WTC11 (cell line): Measurements from ENCODE around the gene SEMA3F. TPM values are rescaled to one million over a fixed set of nuclear protein-coding genes. Genes with fewer than 3 reads are reported as not detected.
"Not testable (repeated sequence)": the region's sequence is repeated elsewhere in the genome, so short reads cannot be mapped to it uniquely, and the experiment has no call there.

Experiments
- ATAC-seq: fragments of 200-7000 bp; cut with Tn5 transposase; 2 replicates; pipeline ENCODE4 v1.10.0; 2021; ENCODE audit warnings: mild to moderate bottlenecking, moderate library complexity
- CTCF ChIA-PET: fragments of 300-600 bp; sonication (Branson Sonifier 250); formaldehyde crosslinking; loops from one replicate; lab custom pipeline; 2021; ENCODE audit warnings: antibody characterized with exemption; lab: Charles Lee
- POLR2A ChIA-PET: fragments of 350-600 bp; sonication (Branson Sonifier 250); formaldehyde crosslinking; loops from one replicate; lab custom pipeline; 2021; ENCODE audit warnings: antibody characterized with exemption; lab: Charles Lee
- DNase-seq: peaks from one replicate; pipeline ENCODE4 v3.0.0; 2021; ENCODE audit warnings: low spot score
- H3K27ac Mint-ChIP-seq: 2 replicates; pipeline ENCODE4 v1.8.0; 2021; ENCODE audit warnings: mixed read lengths
- H3K27me3 Mint-ChIP-seq: 2 replicates; pipeline ENCODE4 v1.8.0; 2021; ENCODE audit warnings: low read depth, mild to moderate bottlenecking, moderate library complexity, mixed read lengths
- H3K36me3 Mint-ChIP-seq: 2 replicates; pipeline ENCODE4 v1.8.0; 2021; ENCODE audit warnings: mixed read lengths
- H3K4me1 Mint-ChIP-seq: 2 replicates; pipeline ENCODE4 v1.8.0; 2022; ENCODE audit warnings: mixed read lengths
- H3K4me3 Mint-ChIP-seq: 2 replicates; pipeline ENCODE4 v1.8.0; 2021; ENCODE audit warnings: mild to moderate bottlenecking, moderate library complexity, mixed read lengths
- H3K9me3 Mint-ChIP-seq: 2 replicates; pipeline ENCODE4 v1.8.0; 2021; ENCODE audit warnings: mixed read lengths
- ETV6 ChIP-seq: sonication (generic); formaldehyde crosslinking; IDR thresholded peaks from 2 replicates; pipeline ENCODE4 v1.8.1; 2022; ENCODE audit warnings: mild to moderate bottlenecking, missing genetic modification reagents
- FOXJ3 ChIP-seq: sonication (generic); formaldehyde crosslinking; IDR thresholded peaks from 2 replicates; pipeline ENCODE4 v1.9.0; 2021; ENCODE audit warnings: missing genetic modification reagents, mild to moderate bottlenecking, borderline replicate concordance
- NFE2L1 ChIP-seq: sonication (generic); formaldehyde crosslinking; IDR thresholded peaks from 2 replicates; pipeline ENCODE4 v1.8.1; 2023; ENCODE audit warnings: missing genetic modification reagents
- PRRX2 ChIP-seq: fragments of 250-450 bp; sonication (Bioruptor Pico); IDR thresholded peaks from 2 replicates; pipeline ENCODE4 v1.8.0; 2021; ENCODE audit warnings: mild to moderate bottlenecking
- ZNF232 ChIP-seq: sonication (generic); formaldehyde crosslinking; IDR thresholded peaks from 2 replicates; pipeline ENCODE4 v1.8.0; 2022; ENCODE audit warnings: mild to moderate bottlenecking, missing genetic modification reagents
- ZNF512 ChIP-seq: sonication (generic); formaldehyde crosslinking; IDR thresholded peaks from 2 replicates; pipeline ENCODE4 v1.8.1; 2022; ENCODE audit warnings: missing genetic modification reagents, borderline replicate concordance
- ZNF671 ChIP-seq: fragments of 250-450 bp; sonication (Bioruptor Pico); IDR thresholded peaks from 2 replicates; pipeline ENCODE4 v1.8.0; 2021; ENCODE audit warnings: mild to moderate bottlenecking
- total RNA-seq: library from RNA; stranded (reverse); gene quantifications from 3 replicates; pipeline ENCODE4 v1.2.3, GENCODE V29; 2021
- TF ChIP-seq, protein P1 (sequence below): fragments of 200-600 bp; IDR thresholded peaks from 2 replicates; pipeline ENCODE4 v1.8.0; 2022; ENCODE audit warnings: antibody characterized with exemption
- TF ChIP-seq, protein P2 (sequence below): fragments of 250-450 bp; sonication (Bioruptor Pico); IDR thresholded peaks from 2 replicates; pipeline ENCODE4 v1.8.0; 2021; ENCODE audit warnings: mild to moderate bottlenecking
- TF ChIP-seq, protein P3 (sequence below): sonication (generic); formaldehyde crosslinking; IDR thresholded peaks from 2 replicates; pipeline ENCODE4 v1.8.0; 2023; ENCODE audit warnings: missing genetic modification reagents, mild to moderate bottlenecking, borderline replicate concordance
- TF ChIP-seq, protein P4 (sequence below): sonication (generic); formaldehyde crosslinking; IDR thresholded peaks from 2 replicates; pipeline ENCODE4 v1.8.1; 2022; ENCODE audit warnings: mild to moderate bottlenecking, moderate library complexity, missing genetic modification reagents

The SEMA3F gene
- total RNA-seq, 1 experiment from 2014 or later, result 49.0 TPM

DNA sequence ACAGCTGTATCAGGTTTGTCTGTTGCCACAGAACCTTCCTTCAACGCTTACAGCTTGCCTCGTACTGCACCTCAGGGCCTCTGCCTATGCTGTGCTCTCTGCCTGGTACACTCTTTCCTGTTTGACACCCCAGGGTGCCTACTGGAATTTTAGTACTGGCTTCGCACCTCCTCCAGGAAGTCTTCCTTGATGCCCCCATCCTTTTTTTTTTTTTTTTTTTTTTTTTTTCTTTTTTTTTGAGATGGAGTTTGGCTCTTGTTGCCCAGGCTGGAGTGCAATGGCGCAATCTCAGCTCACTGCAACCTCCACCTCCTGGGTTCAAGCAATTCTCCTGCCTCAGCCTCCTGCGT is 56.2 kb downstream of the SEMA3F start:
- not testable (repeated sequence) for H3K4me3 Mint-ChIP-seq, H3K27ac Mint-ChIP-seq, H3K4me1 Mint-ChIP-seq, ATAC-seq, H3K36me3 Mint-ChIP-seq, H3K9me3 Mint-ChIP-seq, DNase-seq
- CTCF ChIA-PET, result interaction anchor here (0.6 to 8.0 kb wide), 12 partner anchors 9 to 257 kb away, joined by 3 to 126 read pairs (median 9); no protein-coding TSS in a partner anchor
- POLR2A ChIA-PET, result interaction anchor here (0.6 kb wide), 1 partner anchor 127 kb away, joined by 4 read pairs; no protein-coding TSS in a partner anchor
- H3K27me3 Mint-ChIP-seq, result peaks cover 15% of the 10 kb centered on the region

DNA sequence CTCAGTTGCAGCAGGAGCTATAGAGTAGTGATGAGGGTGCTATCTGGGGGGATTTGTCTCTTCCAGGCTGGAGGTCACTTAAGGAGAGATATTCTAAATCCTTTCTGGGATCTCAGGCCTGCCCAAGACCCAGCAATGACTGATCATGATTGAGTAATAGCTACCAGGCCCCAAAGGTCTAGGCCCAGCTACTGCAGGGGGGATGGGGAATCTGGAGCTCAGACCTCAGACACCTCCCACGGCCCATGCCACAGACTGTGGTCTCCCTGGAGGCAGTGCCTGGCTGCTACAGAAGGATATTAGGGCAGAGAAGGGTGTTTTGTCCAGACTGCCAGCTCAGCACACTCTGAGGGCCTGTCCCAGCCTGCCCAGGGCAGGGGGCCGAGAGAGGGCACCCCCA is 56.8 kb downstream of the SEMA3F start:
- CTCF ChIA-PET, result interaction anchor here (0.6 to 8.0 kb wide), 10 partner anchors 8 to 258 kb away, joined by 3 to 126 read pairs (median 10); no protein-coding TSS in a partner anchor
- peaks cover 6% of the 10 kb centered on the region; the same call in 1 of the 2 replicates for H3K4me1 Mint-ChIP-seq
- ATAC-seq, result no peak

GRCh38 chr3:50212502-50212901 is 57.4 kb downstream of the SEMA3F start:
- POLR2A ChIA-PET, result no interaction called here
- peaks cover 3% of the 10 kb centered on the region for H3K27me3 Mint-ChIP-seq
- no peak overlapping the region for H3K27ac Mint-ChIP-seq
- H3K36me3 Mint-ChIP-seq, result no peaks in the 10 kb centered on the region
- TF ChIP-seq, protein P1, sequence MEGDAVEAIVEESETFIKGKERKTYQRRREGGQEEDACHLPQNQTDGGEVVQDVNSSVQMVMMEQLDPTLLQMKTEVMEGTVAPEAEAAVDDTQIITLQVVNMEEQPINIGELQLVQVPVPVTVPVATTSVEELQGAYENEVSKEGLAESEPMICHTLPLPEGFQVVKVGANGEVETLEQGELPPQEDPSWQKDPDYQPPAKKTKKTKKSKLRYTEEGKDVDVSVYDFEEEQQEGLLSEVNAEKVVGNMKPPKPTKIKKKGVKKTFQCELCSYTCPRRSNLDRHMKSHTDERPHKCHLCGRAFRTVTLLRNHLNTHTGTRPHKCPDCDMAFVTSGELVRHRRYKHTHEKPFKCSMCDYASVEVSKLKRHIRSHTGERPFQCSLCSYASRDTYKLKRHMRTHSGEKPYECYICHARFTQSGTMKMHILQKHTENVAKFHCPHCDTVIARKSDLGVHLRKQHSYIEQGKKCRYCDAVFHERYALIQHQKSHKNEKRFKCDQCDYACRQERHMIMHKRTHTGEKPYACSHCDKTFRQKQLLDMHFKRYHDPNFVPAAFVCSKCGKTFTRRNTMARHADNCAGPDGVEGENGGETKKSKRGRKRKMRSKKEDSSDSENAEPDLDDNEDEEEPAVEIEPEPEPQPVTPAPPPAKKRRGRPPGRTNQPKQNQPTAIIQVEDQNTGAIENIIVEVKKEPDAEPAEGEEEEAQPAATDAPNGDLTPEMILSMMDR, result 0 out of 2 replicates have a peak, but pooled peaks have one; percentile 12
- no peak for TF ChIP-seq ZNF671 (CRISPR knock-in tag)
- H3K4me1 Mint-ChIP-seq, result peaks cover 6% of the 10 kb centered on the region; the same call in 1 of the 2 replicates
- ATAC-seq, result peak; percentile 82
- CTCF ChIA-PET, result interaction anchor here (0.8 to 8.0 kb wide), 9 partner anchors 8 to 92 kb away, joined by 3 to 126 read pairs (median 10); partner anchors contain the start of gene SLC38A3
- peak; percentile 50 for DNase-seq
- H3K9me3 Mint-ChIP-seq, result no peaks in the 10 kb centered on the region
- H3K4me3 Mint-ChIP-seq, result no peak overlapping the region

More for the DNA sequence above, 56.8 kb downstream of the SEMA3F start:
- peaks cover 9% of the 10 kb centered on the region for H3K27me3 Mint-ChIP-seq
- H3K36me3 Mint-ChIP-seq, result no peaks in the 10 kb centered on the region
- no peak for DNase-seq
- H3K9me3 Mint-ChIP-seq, result no peaks in the 10 kb centered on the region
- TF ChIP-seq, protein P2, sequence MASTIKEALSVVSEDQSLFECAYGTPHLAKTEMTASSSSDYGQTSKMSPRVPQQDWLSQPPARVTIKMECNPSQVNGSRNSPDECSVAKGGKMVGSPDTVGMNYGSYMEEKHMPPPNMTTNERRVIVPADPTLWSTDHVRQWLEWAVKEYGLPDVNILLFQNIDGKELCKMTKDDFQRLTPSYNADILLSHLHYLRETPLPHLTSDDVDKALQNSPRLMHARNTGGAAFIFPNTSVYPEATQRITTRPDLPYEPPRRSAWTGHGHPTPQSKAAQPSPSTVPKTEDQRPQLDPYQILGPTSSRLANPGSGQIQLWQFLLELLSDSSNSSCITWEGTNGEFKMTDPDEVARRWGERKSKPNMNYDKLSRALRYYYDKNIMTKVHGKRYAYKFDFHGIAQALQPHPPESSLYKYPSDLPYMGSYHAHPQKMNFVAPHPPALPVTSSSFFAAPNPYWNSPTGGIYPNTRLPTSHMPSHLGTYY, result no peak
- TF ChIP-seq, protein P3, sequence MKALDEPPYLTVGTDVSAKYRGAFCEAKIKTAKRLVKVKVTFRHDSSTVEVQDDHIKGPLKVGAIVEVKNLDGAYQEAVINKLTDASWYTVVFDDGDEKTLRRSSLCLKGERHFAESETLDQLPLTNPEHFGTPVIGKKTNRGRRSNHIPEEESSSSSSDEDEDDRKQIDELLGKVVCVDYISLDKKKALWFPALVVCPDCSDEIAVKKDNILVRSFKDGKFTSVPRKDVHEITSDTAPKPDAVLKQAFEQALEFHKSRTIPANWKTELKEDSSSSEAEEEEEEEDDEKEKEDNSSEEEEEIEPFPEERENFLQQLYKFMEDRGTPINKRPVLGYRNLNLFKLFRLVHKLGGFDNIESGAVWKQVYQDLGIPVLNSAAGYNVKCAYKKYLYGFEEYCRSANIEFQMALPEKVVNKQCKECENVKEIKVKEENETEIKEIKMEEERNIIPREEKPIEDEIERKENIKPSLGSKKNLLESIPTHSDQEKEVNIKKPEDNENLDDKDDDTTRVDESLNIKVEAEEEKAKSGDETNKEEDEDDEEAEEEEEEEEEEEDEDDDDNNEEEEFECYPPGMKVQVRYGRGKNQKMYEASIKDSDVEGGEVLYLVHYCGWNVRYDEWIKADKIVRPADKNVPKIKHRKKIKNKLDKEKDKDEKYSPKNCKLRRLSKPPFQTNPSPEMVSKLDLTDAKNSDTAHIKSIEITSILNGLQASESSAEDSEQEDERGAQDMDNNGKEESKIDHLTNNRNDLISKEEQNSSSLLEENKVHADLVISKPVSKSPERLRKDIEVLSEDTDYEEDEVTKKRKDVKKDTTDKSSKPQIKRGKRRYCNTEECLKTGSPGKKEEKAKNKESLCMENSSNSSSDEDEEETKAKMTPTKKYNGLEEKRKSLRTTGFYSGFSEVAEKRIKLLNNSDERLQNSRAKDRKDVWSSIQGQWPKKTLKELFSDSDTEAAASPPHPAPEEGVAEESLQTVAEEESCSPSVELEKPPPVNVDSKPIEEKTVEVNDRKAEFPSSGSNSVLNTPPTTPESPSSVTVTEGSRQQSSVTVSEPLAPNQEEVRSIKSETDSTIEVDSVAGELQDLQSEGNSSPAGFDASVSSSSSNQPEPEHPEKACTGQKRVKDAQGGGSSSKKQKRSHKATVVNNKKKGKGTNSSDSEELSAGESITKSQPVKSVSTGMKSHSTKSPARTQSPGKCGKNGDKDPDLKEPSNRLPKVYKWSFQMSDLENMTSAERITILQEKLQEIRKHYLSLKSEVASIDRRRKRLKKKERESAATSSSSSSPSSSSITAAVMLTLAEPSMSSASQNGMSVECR (CRISPR knock-in tag), result no peak
- TF ChIP-seq FOXJ3 (no peak), ZNF232 (CRISPR knock-in tag) (no peak), NFE2L1 (CRISPR knock-in tag) (no peak), ETV6 (CRISPR knock-in tag) (no peak), ZNF512 (CRISPR knock-in tag) (no peak), PRRX2 (CRISPR knock-in tag) (no peak)
- TF ChIP-seq, protein P4, sequence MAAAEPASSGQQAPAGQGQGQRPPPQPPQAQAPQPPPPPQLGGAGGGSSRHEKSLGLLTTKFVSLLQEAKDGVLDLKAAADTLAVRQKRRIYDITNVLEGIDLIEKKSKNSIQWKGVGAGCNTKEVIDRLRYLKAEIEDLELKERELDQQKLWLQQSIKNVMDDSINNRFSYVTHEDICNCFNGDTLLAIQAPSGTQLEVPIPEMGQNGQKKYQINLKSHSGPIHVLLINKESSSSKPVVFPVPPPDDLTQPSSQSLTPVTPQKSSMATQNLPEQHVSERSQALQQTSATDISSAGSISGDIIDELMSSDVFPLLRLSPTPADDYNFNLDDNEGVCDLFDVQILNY (CRISPR knock-in tag), result no peak
- TF ChIP-seq, all 79 proteins: peak for 0
- POLR2A ChIA-PET, result interaction anchor here (0.6 kb wide), 1 partner anchor 127 kb away, joined by 4 read pairs; no protein-coding TSS in a partner anchor
- no peak overlapping the region for H3K27ac Mint-ChIP-seq
- H3K4me3 Mint-ChIP-seq, result no peak overlapping the region
